Hepatic stellate cell (primary cell): ENCODE measurements around the gene CCDC158.
"Not testable (repeated sequence)": the region's sequence is repeated elsewhere in the genome, so short reads cannot be mapped to it uniquely, and the experiment has no call there.

Experiments
- DNase-seq: peaks from one replicate; pipeline ENCODE4 v3.0.0; 2011; ENCODE audit warnings: low spot score

The CCDC158 gene

GRCh38 chr4:76430519-76431388, 9.8 kb upstream of the CCDC158 start:
- peak; percentile 42 for DNase-seq

- DNase-seq, result no peak
These were observed 8.7 kb upstream of the CCDC158 start for GRCh38 chr4:76429636-76430035.

GRCh38 chr4:76426272-76426671, 5.3 kb upstream of the CCDC158 start:
- DNase-seq, result no peak

GRCh38 chr4:76423159-76423558, 2.2 kb upstream of the CCDC158 start:
- not testable (repeated sequence) for DNase-seq

- DNase-seq, result no peak
These were observed 666 bp downstream of the CCDC158 start for GRCh38 chr4:76420188-76420761.

- DNase-seq, result no peak
These were observed 10.3 kb downstream of the CCDC158 start for GRCh38 chr4:76410636-76411035.

GRCh38 chr4:76407440-76408119, 13.4 kb downstream of the CCDC158 start:
- no peak for DNase-seq

GRCh38 chr4:76406081-76406480, 14.9 kb downstream of the CCDC158 start:
- no peak for DNase-seq

- DNase-seq, result no peak
These were observed 19.3 kb downstream of the CCDC158 start for GRCh38 chr4:76401654-76402053.

- DNase-seq, result no peak
These were observed 32.6 kb downstream of the CCDC158 start for GRCh38 chr4:76388160-76388908.

- DNase-seq, result no peak
These were observed 34.2 kb downstream of the CCDC158 start for GRCh38 chr4:76386566-76387305.

GRCh38 chr4:76385974-76386373, 35.0 kb downstream of the CCDC158 start:
- no peak for DNase-seq

- DNase-seq, result no peak
These were observed 36.9 kb downstream of the CCDC158 start for GRCh38 chr4:76384052-76384451.

GRCh38 chr4:76383001-76383400, 37.9 kb downstream of the CCDC158 start:
- DNase-seq, result no peak

GRCh38 chr4:76381986-76382385, 39.0 kb downstream of the CCDC158 start:
- DNase-seq, result no peak

- no peak for DNase-seq
These were observed 40.4 kb downstream of the CCDC158 start for GRCh38 chr4:76380561-76380960.

GRCh38 chr4:76377911-76378310, 43.0 kb downstream of the CCDC158 start:
- peak; percentile 17 for DNase-seq

- no peak for DNase-seq
These were observed 43.5 kb downstream of the CCDC158 start for GRCh38 chr4:76377481-76377901.

- DNase-seq, result no peak
These were observed 44.4 kb downstream of the CCDC158 start for GRCh38 chr4:76376534-76376933.

- DNase-seq, result no peak
These were observed 45.2 kb downstream of the CCDC158 start for GRCh38 chr4:76375703-76376102.

- no peak for DNase-seq
These were observed 46.1 kb downstream of the CCDC158 start for GRCh38 chr4:76374798-76375197.
